Transverse colon (tissue), 4 donors: ENCODE measurements around the gene CADPS.

Experiments used
- CTCF ChIP-seq, 5 experiments: fragments of 200-600 bp in 3 of 5; fragments of 450-650 bp in 2 of 5; sonication (generic) in 3 of 5; IDR thresholded peaks; 1 replicate in 2 of 5; 2 replicates in 3 of 5; pipeline ENCODE4 v1.5.1; 2016 to 2017; ENCODE audit warnings: antibody characterized with exemption in 5 of 5, inconsistent platforms in 3 of 5, mild to moderate bottlenecking in 2 of 5, moderate library complexity in 1 of 5
- POLR2AphosphoS5 ChIP-seq, 3 donors: sonication (generic); formaldehyde crosslinking; IDR thresholded peaks; one replicate each; pipeline ENCODE4 v1.6.1; 2016; ENCODE audit warnings: antibody characterized with exemption in 3 of 3

- TF ChIP-seq POLR2AphosphoS5 (IDR thresholded peaks at IDR 0.05) = no peak
- TF ChIP-seq CTCF (IDR thresholded peaks at IDR 0.05) = no peak
Measured at GRCh38 chr3:62503516-62503915, 371.7 kb downstream of the CADPS start.
